HG02610 (cell line): ENCODE measurements around the gene CXCL10.
"Not testable (repeated sequence)": the region's sequence is repeated elsewhere in the genome, so short reads cannot be mapped to it uniquely, and the experiment has no call there.

ENCODE experiments used
- ATAC-seq: cut with Tn5 transposase; IDR thresholded peaks from one replicate; pipeline ENCODE4 v1.9.1; 2021; ENCODE audit warnings: mild to moderate bottlenecking, moderate library complexity; ENCODE audit not compliant: unreplicated experiment

The CXCL10 gene

GRCh38 chr4:76023389-76023788 lies at the start of gene CXCL10:
Gene CXCL10, minus strand, starts transcription at chr4:76023497. Its CDS starts 66 bp downstream, at chr4:76023431.
- no peak for ATAC-seq

- no peak for ATAC-seq
These were observed 49.5 kb upstream of the CXCL10 start for GRCh38 chr4:76072760-76073159.

GRCh38 chr4:76067652-76068286 lies 44.5 kb upstream of the CXCL10 start:
- ATAC-seq = peak; percentile 77

- no peak for ATAC-seq
These were observed 43.2 kb upstream of the CXCL10 start for GRCh38 chr4:76066546-76066945.

GRCh38 chr4:76061982-76062381 lies 38.7 kb upstream of the CXCL10 start:
- peak; percentile 51 for ATAC-seq

GRCh38 chr4:76061421-76061820 lies 38.1 kb upstream of the CXCL10 start:
- no peak for ATAC-seq

GRCh38 chr4:76060506-76060905 lies 37.2 kb upstream of the CXCL10 start:
- ATAC-seq = no peak

GRCh38 chr4:76059750-76060149 lies 36.5 kb upstream of the CXCL10 start:
- ATAC-seq = no peak

GRCh38 chr4:76058888-76059426 lies 35.7 kb upstream of the CXCL10 start:
- ATAC-seq = no peak

GRCh38 chr4:76058302-76058701 lies 35.0 kb upstream of the CXCL10 start:
- ATAC-seq = peak; percentile 71

GRCh38 chr4:76055421-76055820 lies 32.1 kb upstream of the CXCL10 start:
- no peak for ATAC-seq

GRCh38 chr4:76055016-76055415 lies 31.7 kb upstream of the CXCL10 start:
- ATAC-seq = peak; percentile 95

- ATAC-seq = no peak
These were observed 30.4 kb upstream of the CXCL10 start for GRCh38 chr4:76053730-76054129.

GRCh38 chr4:76050560-76051050 lies 27.3 kb upstream of the CXCL10 start:
- not testable (repeated sequence) for ATAC-seq

- not testable (repeated sequence) for ATAC-seq
These were observed 26.6 kb upstream of the CXCL10 start for GRCh38 chr4:76049860-76050416.

GRCh38 chr4:76044686-76045085 lies 21.4 kb upstream of the CXCL10 start:
- ATAC-seq = not testable (repeated sequence)

GRCh38 chr4:76043306-76043705 lies 20.0 kb upstream of the CXCL10 start:
- ATAC-seq = not testable (repeated sequence)

- ATAC-seq = not testable (repeated sequence)
These were observed 19.1 kb upstream of the CXCL10 start for GRCh38 chr4:76042241-76042998.

GRCh38 chr4:76036855-76037254 lies 13.6 kb upstream of the CXCL10 start:
- no peak for ATAC-seq

GRCh38 chr4:76035799-76036380 lies 12.6 kb upstream of the CXCL10 start, which contains the start of gene CXCL11:
Gene CXCL11, minus strand, starts transcription at chr4:76036070. Its CDS starts 83 bp downstream, at chr4:76035987.
- no peak for ATAC-seq

GRCh38 chr4:76035141-76035540 lies 11.8 kb upstream of the CXCL10 start:
- ATAC-seq = no peak
